HCT116 (cell line): ENCODE data around the gene DLG2. TPM values are rescaled to one million over a fixed set of nuclear protein-coding genes. Genes with fewer than 3 reads are reported as not detected.

ENCODE experiments used
- ATAC-seq: fragments of 200-7000 bp; cut with Tn5 transposase; 2 replicates; pipeline ENCODE4 v1.9.1; 2020; ENCODE audit warnings: mild to moderate bottlenecking, moderate library complexity
- BruUV-seq: library from RNA; stranded (reverse); fragments of 400-500 nt; replicated peaks from 2 replicates; lab custom pipeline; 2021; lab: Mats Ljungman, UMichigan
- CTCF ChIA-PET: fragments of 300-600 bp; sonication (Branson Sonifier 250); formaldehyde crosslinking; loops from one replicate; lab custom pipeline; 2021; ENCODE audit warnings: antibody characterized with exemption; lab: Charles Lee
- POLR2A ChIA-PET: fragments of 300-600, 350-600 bp; sonication (Branson Sonifier 250); formaldehyde crosslinking; loops from one replicate; lab custom pipeline; 2021; ENCODE audit warnings: antibody characterized with exemption; lab: Charles Lee
- RAD21 ChIA-PET, 2 experiments: fragments of 300-600 bp; sonication (Branson Sonifier 250); formaldehyde crosslinking; loops; one replicate each; lab custom pipeline; 2023; ENCODE audit warnings: low total read pairs in 2 of 2; ENCODE audit not compliant: uncharacterized antibody in 2 of 2, unreplicated experiment in 2 of 2, low non-redundant PET in 1 of 2; lab: Charles Lee
- DNase-seq: peaks from one replicate; pipeline ENCODE4 v3.0.0-alpha.2; 2010; ENCODE audit warnings: low read depth, low spot score
- H2AFZ ChIP-seq: fragments of 200-600 bp; shearing (Covaris generic), sonication (generic); 2 replicates; pipeline ENCODE4 v1.6.1; 2017; ENCODE audit warnings: low read depth, mixed run types, mixed read lengths, antibody characterized with exemption, low read length; ENCODE audit not compliant: poor library complexity, severe bottlenecking
- H3K27ac ChIP-seq: 2 replicates; pipeline ENCODE4 v1.5.1; 2012; ENCODE audit warnings: low read depth, low read length
- H3K27me3 ChIP-seq: fragments of 200-600 bp; sonication (generic); 2 replicates; pipeline ENCODE4 v1.6.1; 2016; ENCODE audit warnings: mixed run types, low read length, mixed read lengths; ENCODE audit not compliant: insufficient read depth
- H3K36me3 ChIP-seq, 2 experiments: fragments of 200-500 bp in 1 of 2; fragments of 200-600 bp in 1 of 2; sonication (Bioruptor generic) in 1 of 2; sonication (generic) in 1 of 2; 2 replicates each; pipeline versions ENCODE4 v1.5.1 to v1.6.1; 2014 to 2016; ENCODE audit warnings: low read length in 2 of 2, inconsistent platforms in 1 of 2, mixed read lengths in 1 of 2, mixed run types in 1 of 2; ENCODE audit not compliant: insufficient read depth in 2 of 2, control insufficient read depth in 1 of 2
- H3K4me1 ChIP-seq, 2 experiments: fragments of 200-600 bp in 1 of 2; sonication (generic) in 1 of 2; 2 replicates each; pipeline versions ENCODE4 v1.5.1 to v1.6.1; 2012 to 2017; ENCODE audit warnings: low read length in 2 of 2, inconsistent platforms in 1 of 2, mild to moderate bottlenecking in 1 of 2, mixed read lengths in 1 of 2, mixed run types in 1 of 2, moderate library complexity in 1 of 2; ENCODE audit not compliant: insufficient read depth in 2 of 2, control insufficient read depth in 1 of 2
- H3K4me2 ChIP-seq: fragments of 200-600 bp; sonication (generic); 2 replicates; pipeline ENCODE4 v1.6.1; 2017; ENCODE audit warnings: mixed run types, low read length, mixed read lengths
- H3K4me3 ChIP-seq, 2 experiments: fragments of 200-600 bp in 1 of 2; sonication (generic) in 1 of 2; replicated peaks in 1 of 2; 2 replicates each; pipeline ENCODE4 v1.5.1; 2011 to 2016; ENCODE audit warnings: low read length in 2 of 2, control low read depth in 1 of 2, low read depth in 1 of 2, mild to moderate bottlenecking in 1 of 2, mixed read lengths in 1 of 2, mixed run types in 1 of 2
- H3K79me2 ChIP-seq: fragments of 200-600 bp; sonication (generic); 2 replicates; pipeline ENCODE4 v1.6.1; 2017; ENCODE audit warnings: mild to moderate bottlenecking, mixed run types, low read length, moderate library complexity, mixed read lengths; ENCODE audit not compliant: insufficient read depth
- H3K9ac ChIP-seq: fragments of 200-600 bp; sonication (generic); 2 replicates; pipeline ENCODE4 v1.6.1; 2016; ENCODE audit warnings: low read length, mixed read lengths
- H3K9me2 ChIP-seq: fragments of 200-600 bp; sonication (generic), shearing (Covaris generic); 2 replicates; pipeline ENCODE4 v1.6.1; 2017; ENCODE audit warnings: mixed run types, mild to moderate bottlenecking, moderate library complexity; ENCODE audit not compliant: insufficient read depth
- H3K9me3 ChIP-seq, 2 experiments: fragments of 200-500 bp in 1 of 2; fragments of 200-600 bp in 1 of 2; sonication (Bioruptor generic) in 1 of 2; sonication (generic) in 1 of 2; 2 replicates each; pipeline ENCODE4 v1.6.1; 2014 to 2017; ENCODE audit warnings: low read length in 2 of 2, mixed read lengths in 2 of 2, inconsistent platforms in 1 of 2, low read depth in 1 of 2, mild to moderate bottlenecking in 1 of 2, mixed run types in 1 of 2, moderate library complexity in 1 of 2; ENCODE audit not compliant: control insufficient read depth in 1 of 2, insufficient read depth in 1 of 2
- H4K20me1 ChIP-seq: fragments of 200-600 bp; sonication (generic), shearing (Covaris generic); 2 replicates; pipeline ENCODE4 v1.6.1; 2017; ENCODE audit warnings: mixed run types, mild to moderate bottlenecking, moderate library complexity; ENCODE audit not compliant: insufficient read depth
- CEBPB ChIP-seq: IDR thresholded peaks from 2 replicates; pipeline ENCODE4 v1.6.1; 2012; ENCODE audit warnings: low read depth
- FOSL1 ChIP-seq: IDR thresholded peaks from 2 replicates; pipeline ENCODE4 v1.6.1; 2012; ENCODE audit warnings: low read depth
- POLR2A ChIP-seq: IDR thresholded peaks from 2 replicates; pipeline ENCODE4 v1.7.0; 2011; ENCODE audit warnings: borderline replicate concordance; ENCODE audit not compliant: insufficient read depth, insufficient read length; ENCODE audit errors: extremely low read depth
- POLR2AphosphoS5 ChIP-seq: IDR thresholded peaks from 2 replicates; pipeline ENCODE4 v1.6.1; 2011; ENCODE audit warnings: mild to moderate bottlenecking, low read depth, low read length, moderate library complexity
- SP1 ChIP-seq: IDR thresholded peaks from 2 replicates; pipeline ENCODE4 v1.6.1; 2012; ENCODE audit warnings: low read depth
- SRF ChIP-seq: IDR thresholded peaks from 2 replicates; pipeline ENCODE4 v1.6.1; 2012; ENCODE audit warnings: low read depth
- YY1 ChIP-seq: IDR thresholded peaks from 2 replicates; pipeline ENCODE4 v1.6.1; 2011; ENCODE audit warnings: low read length, low read depth, moderate library complexity, mild to moderate bottlenecking; ENCODE audit not compliant: insufficient replicate concordance; ENCODE audit errors: extremely low read depth
- ZFX ChIP-seq: fragments of 450-650 bp; IDR thresholded peaks from 2 replicates; pipeline ENCODE4 v1.6.1; 2017
- intact Hi-C: fragments of 100-400 bp; cut with micrococcal nuclease; formaldehyde crosslinking; loops from 2 replicates; pipeline ENCODE4 v1.10.0; 2022
- total RNA-seq: library from RNA; stranded (reverse); gene quantifications from one replicate; pipeline ENCODE4 v1.2.1, GENCODE V29; 2021; ENCODE audit not compliant: unreplicated experiment

Gene DLG2
- total RNA-seq, 1 experiment from 2014 or later = 2.4 TPM

GRCh38 chr11:85666687-85667086 is 39.5 kb upstream of the DLG2 start:
- Histone ChIP-seq H3K27ac (no peak overlapping the region), H3K4me1 (peaks cover 6 to 23% of the 10 kb centered on the region in 2 experiments; a peak in 3 of 4 replicates), H3K79me2 (peaks cover 32% of the 10 kb centered on the region), H4K20me1 (peaks cover 18% of the 10 kb centered on the region; the same call in 1 of the 2 replicates), H3K4me2 (no peak overlapping the region), H2AFZ (peak overlapping the region; percentile 90)
- ChIA-PET CTCF (no interaction called here), RAD21 (no interaction called here)
- ATAC-seq = no peak
- intact Hi-C loops = no loop called here
- no peak for TF ChIP-seq SP1
- TF ChIP-seq YY1 = no peak
- no peak for TF ChIP-seq CEBPB
- no peak for TF ChIP-seq POLR2AphosphoS5
- TF ChIP-seq SRF = no peak
- no peak for TF ChIP-seq FOSL1
- TF ChIP-seq, all 23 proteins: peak for 0
- H3K36me3 ChIP-seq = peaks cover 6% of the 10 kb centered on the region in 2 experiments
- H3K27me3 ChIP-seq = no peaks in the 10 kb centered on the region
- H3K9me3 ChIP-seq = no peaks in the 10 kb centered on the region
- no peaks in the 10 kb centered on the region for H3K9me2 ChIP-seq
- H3K9ac ChIP-seq = no peak overlapping the region
- POLR2A ChIA-PET = interaction anchor here (1.2 kb wide), 1 partner anchor 18 kb away, joined by 3 read pairs; no protein-coding TSS in a partner anchor
- H3K4me3 ChIP-seq = no peak overlapping the region
- BruUV-seq = no TSS peak
- no peak for DNase-seq

- no peak for DNase-seq
- H3K27ac ChIP-seq = no peak overlapping the region
- H3K4me1 ChIP-seq = peaks cover 6 to 23% of the 10 kb centered on the region in 2 experiments; a peak in 3 of 4 replicates
- H3K9ac ChIP-seq = peak overlapping the region; percentile 96
- peaks cover 12 to 15% of the 10 kb centered on the region in 2 experiments for H3K36me3 ChIP-seq
- ChIA-PET POLR2A (interaction anchor here (1.2 kb wide), 1 partner anchor 17 kb away, joined by 3 read pairs; no protein-coding TSS in a partner anchor), CTCF (no interaction called here), RAD21 (no interaction called here)
- H2AFZ ChIP-seq = peak overlapping the region; percentile 90
- intact Hi-C loops = loop anchor here (2.0 kb wide), 2 partner anchors 37 to 161 kb away; partner anchors contain the start of gene TMEM126B
- H3K9me2 ChIP-seq = no peaks in the 10 kb centered on the region
- peak overlapping the region; percentile 88 for H3K4me2 ChIP-seq
- H3K27me3 ChIP-seq = no peaks in the 10 kb centered on the region
- TF ChIP-seq POLR2A (no peak), ZFX (no peak), CEBPB (peak; percentile 2; the same call in 1 of the 2 replicates)
- H3K4me3 ChIP-seq = no peak overlapping the region
- no TSS peak for BruUV-seq
- H3K9me3 ChIP-seq = no peaks in the 10 kb centered on the region
- peaks cover 42% of the 10 kb centered on the region for H3K79me2 ChIP-seq
- H4K20me1 ChIP-seq = peaks cover 25% of the 10 kb centered on the region; the same call in 1 of the 2 replicates
- no peak for ATAC-seq
These were observed 38.6 kb upstream of the DLG2 start for GRCh38 chr11:85665733-85666132.
